NCI-H2107 treated with DMSO at 0.1 percent for 48 hours (cell line): ENCODE data around the gene PRPH2.
A peak's percentile ranks its signal among the peaks of the same experiment; 100 is the strongest.
"Not testable (repeated sequence)": the region's sequence is repeated elsewhere in the genome, so short reads cannot be mapped to it uniquely, and the experiment has no call there.

Experiments used
- DNase-seq: peaks from one replicate; lab custom pipeline; 2025; ENCODE audit not compliant: unreplicated experiment; lab: John Stamatoyannopoulos, UW

PRPH2 gene

DNA sequence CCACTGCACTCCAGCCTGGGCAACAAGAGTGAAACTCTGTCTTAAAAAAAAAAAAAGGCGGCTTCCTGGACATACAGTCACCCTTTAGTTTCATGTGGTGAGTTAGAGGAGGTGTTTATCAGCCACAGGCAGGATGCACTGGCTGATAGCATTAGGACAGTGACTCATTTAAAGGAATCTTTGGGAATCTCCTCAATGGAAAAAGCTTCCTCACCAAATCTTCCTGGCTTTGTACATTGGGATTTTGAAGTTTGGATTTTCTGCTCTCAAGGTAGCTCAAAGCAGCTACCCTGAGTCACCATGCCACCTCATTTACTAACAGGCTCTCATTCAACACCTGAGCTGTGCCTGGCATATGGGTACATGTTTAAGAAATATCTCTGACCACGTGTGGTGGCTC is 20.2 kb downstream of the PRPH2 start:
- DNase-seq: no peak

- DNase-seq: no peak
Measured at GRCh38 chr6:42698217-42698616, 24.2 kb downstream of the PRPH2 start.

DNA sequence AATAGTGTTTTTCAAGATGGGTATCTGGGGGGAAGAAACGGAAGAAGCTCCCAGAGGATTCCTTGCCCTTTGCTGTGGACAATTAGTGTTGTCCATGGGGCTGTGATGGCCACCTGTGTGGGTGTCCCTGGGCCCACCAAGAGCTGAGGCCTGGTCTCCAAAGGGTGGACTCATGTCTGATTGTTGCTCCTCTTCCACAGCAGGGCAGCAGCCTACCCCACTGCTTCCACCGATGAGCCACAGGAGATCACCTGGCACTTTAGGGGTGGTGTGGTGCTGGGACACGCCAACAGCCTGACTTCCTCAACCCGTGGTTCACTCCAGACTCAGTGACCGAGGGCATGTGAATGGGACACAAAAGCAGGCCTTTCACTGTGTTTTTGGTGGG is 25.1 kb downstream of the PRPH2 start:
- DNase-seq: no peak

DNA sequence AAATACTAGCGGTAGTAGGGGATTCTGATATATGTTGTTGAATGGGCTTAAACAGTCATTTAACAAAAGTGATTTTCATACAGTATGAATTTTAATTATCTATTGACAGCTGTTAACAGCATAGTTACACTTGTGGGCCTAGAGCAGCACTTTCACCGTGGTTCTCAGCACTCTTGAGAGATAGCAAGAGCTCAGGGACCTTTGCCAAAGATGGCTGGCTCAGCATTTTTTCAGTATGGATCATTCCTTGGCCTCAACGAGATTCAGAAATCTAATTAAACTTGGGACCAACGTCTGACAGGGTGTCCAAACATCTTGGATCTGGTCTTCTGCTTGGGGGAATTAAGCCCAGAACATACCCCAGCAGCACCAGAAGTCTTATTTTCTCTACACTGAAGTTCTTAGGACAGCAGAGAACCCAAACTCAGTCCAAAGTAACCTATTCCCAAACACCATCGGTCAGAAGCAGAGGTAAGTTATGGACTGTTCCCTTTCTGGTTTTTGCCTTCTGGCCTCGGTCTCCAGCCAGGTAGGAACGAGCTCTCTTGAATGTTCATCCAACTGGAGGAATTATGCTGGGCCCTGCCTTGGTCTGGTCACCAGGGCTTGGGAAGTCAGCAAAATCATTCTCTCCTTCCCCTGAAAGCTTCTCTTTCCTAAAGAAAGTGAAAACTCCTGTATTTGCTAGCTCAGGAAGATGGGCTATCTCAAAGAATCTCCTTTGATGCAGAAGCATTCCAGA is 25.7 kb downstream of the PRPH2 start:
- DNase-seq: no peak

DNA sequence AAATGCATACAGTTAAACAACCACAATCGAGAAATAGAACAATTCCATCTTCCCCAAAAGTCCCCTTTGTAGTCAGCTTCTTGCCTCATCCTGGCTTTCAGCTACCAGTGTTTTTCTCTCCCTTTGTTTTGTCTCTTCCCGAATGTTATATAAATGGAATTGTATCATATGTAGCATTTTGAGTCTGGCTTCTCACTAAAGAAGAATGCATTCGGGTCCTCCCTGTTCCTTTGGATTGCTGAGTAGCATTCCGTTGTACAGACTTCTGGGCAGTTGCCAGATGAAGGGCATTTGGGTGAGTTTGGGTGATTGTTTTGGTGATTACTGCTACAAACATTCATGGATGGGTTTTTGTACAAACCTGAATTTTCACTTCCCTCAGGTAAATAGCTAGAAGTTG is 27.8 kb downstream of the PRPH2 start:
- no peak for DNase-seq

DNA sequence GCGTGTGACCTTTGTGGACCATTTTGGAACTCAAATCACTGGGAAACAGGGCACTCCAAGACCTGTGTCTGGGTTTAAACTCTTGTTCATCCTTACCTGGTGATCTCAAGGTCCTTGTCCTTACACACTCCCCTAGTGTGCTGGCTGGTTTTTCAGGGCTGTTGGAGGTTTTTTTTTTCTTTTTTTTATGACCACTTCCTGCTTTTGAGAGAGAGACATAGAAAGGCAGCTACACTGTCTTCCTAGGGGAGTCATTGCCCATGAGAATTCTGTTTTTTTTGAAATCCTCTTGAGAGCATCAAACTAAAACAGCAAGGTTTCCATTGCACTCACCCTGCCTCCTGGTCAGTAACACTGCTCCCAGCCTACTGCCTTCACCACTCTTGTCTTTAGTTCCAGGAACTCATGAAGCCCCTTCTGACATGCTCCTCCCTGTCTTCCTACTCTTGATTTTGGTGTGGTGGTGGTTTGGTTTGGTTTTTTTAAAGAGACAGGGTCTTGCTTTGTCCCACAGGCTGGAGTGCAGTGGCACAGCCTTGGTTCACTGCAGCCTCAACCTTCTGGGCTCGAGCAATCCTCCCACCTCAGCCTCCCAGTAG is 28.6 kb downstream of the PRPH2 start:
- DNase-seq: no peak

- no peak for DNase-seq
Measured at GRCh38 chr6:42692137-42692911, 30.1 kb downstream of the PRPH2 start.

DNA sequence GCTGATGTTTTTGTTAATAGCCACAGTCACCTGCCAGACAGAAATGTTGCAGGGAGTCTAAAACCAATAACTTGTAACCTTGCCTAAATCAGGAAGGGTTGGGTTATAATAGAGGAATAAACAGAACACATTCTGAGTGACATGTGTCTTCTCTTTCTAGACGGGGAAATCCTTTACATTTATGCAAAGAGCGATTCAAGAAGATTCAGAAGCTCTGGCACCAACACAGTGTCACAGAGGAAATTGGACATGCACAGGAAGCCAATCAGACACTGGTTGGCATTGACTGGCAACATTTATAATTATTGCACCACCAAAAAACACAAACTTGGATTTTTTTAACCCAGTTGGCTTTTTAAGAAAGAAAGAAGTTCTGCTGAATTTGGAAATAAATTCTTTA is 31.5 kb downstream of the PRPH2 start:
- DNase-seq: no peak

DNA sequence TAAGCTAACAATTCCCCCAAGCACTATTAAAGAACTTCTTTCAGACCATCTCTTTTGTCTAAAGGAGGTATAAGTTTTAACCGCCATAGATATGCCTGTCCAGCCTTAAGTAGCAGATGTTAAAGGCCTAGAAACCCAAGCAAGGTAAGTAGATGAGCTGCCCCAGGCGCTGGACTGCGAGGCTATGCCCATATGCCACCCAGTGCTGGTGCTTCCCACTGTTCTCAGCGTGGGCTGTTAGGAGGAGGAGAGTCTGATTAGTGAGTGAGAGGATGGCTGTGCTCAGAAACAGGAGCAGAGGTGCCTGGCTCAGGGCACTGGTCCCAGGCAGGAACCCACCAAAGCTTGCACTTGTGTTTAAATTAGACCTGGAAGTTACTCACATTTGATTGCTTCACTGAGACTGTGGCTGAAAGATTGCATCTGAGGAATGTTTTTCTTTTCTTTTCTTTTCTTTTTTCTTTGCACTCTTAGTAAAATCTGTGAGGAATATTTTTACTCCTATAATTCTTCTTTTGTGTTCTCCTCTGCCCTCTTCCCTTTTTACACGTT is 32.2 kb downstream of the PRPH2 start:
- DNase-seq: no peak

DNA sequence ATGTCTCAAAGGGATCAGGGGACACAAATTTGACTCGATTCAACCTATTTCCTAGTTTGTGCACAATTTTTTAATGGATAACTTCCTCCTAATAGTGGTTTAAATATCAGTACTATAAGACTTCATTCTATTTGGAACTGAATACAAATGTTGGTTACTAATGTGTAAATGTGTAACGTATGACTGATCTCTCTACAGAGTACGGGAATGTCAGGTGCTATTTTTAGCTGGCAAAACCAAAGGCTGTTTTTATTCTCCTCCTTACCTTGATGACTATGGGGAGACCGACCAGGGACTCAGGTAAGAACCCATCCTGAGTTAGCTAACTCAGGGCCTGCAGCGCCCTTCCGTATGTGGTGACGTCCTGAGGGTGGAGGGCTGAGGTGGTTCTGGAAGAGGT is 33.0 kb downstream of the PRPH2 start:
- DNase-seq: no peak

DNA sequence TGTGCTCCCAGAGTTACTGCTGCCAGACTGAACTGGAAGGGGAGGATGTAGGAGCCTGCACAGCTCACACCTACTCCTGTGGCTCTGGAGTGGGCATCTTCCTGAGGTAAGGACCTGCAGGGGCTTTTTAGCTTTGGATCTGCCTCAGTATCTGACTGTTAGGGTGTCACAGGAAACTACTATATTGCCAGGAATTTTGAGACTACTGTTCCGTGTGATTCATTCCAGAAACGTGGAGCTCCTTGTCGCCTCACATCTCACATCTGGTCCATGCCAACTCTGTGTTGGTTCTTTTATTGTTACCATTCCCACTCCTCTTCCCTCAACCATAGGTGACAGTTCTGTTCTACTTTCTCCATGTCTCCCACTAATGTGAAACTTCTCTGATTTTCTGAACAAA is 34.1 kb downstream of the PRPH2 start:
- DNase-seq: no peak

DNA sequence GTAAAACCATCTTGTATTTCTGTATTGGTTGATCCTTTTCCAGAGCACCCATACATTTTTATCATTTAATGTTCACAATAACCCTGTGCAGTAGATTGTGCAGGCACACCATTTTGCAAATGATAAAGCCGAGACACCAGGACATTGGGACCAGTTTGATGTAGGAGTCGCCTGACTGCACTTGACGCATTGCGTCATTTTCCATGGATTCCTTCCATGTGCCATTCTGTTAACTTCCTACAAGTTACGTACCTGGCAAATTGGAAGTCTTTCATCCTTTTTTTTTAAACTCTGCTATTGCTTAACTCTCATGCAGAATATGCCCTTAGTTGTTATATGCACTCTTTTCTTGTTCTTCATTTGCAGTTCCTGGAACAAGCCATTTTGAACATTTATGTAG is 43.0 kb downstream of the PRPH2 start:
- DNase-seq: no peak

DNA sequence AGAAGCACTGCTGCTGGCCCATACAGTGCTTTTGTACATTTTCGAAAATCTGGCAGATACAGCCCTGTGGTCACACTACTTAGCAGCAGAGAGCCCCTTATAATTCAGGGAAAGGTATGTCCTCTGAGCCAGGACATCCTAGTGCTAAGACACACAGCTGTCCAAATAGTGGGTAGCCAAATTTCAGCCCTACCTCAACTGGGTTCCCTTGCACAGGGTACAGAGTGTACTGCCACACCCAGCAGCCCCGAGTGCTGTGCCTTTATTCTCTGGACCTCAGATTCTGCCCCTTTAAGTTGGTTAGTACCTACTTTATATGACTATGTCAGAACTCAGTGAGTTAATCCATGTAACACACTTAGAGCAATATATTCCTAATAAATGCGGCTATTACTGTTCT is 47.6 kb downstream of the PRPH2 start:
- no peak for DNase-seq

- DNase-seq: not testable (repeated sequence)
Measured at GRCh38 chr6:42674368-42674767, 48.0 kb downstream of the PRPH2 start.

GRCh38 chr6:42664718-42665117 is 57.7 kb downstream of the PRPH2 start:
- no peak for DNase-seq

DNA sequence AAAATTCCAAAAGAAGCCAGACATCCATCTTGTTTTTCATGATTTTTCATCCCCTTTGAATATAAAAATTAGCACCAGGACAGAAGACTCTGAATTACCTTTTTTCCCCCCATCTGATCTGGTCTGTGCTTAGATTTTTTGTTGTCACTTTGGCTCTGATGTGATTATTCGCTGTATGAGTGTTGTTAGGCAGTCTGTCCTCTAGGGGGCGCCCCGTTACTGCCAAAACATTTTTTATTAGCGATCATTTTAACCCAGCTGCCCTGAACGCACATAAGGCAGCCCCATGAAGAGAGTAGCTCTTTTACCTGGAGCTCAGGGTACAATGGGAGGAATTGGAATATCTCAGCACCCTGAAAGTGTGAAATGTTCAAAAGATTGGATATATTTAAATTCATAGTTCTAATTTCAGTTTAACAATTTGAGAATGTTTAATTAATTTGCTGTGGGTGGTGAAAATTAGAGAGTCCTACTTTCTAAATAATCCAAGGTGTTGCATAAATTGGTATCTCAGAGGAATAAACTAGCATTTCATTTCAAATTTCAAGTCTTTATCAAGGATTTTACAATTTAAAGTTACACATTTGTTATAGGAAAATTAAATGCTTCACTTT is 60.8 kb downstream of the PRPH2 start:
- peak; percentile 54 for DNase-seq

DNA sequence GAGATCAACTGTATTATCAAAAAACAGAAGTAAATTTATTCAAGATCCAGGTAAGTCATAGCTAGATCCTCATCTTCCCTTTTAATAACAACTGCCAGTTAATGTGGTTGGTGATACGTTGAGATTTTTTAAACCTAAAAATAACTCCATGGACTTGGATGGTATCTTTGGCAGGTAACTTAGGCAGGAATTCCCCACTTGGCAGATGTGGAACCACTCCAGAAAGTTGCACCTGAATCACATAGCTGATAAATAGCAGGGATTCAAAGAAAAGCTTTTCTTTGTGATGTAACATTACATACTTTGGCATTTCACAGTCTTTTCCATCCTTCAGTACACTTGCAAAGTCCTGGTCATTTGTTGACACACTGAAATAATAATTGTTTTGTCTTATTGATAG is 62.6 kb downstream of the PRPH2 start:
- DNase-seq: no peak

DNA sequence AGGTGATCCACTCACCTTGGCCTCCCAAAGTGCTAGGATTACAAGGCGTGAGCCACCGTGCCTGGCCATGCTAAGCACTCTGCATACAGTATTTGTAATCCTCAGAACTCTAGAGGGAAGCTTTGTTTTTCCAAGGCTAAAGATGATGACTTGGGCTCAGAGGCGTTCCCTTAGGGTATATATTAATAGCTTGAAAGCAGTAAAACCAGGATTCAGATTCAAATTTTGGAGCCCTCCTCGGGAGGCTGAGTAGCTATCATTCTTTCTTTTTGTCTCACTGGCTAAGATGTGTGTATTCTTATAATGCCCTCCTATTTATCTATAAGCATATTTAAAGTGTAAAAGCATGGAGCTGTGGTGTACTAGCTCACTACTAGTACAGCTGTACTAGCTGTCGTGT is 68.5 kb downstream of the PRPH2 start:
- no peak for DNase-seq

DNA sequence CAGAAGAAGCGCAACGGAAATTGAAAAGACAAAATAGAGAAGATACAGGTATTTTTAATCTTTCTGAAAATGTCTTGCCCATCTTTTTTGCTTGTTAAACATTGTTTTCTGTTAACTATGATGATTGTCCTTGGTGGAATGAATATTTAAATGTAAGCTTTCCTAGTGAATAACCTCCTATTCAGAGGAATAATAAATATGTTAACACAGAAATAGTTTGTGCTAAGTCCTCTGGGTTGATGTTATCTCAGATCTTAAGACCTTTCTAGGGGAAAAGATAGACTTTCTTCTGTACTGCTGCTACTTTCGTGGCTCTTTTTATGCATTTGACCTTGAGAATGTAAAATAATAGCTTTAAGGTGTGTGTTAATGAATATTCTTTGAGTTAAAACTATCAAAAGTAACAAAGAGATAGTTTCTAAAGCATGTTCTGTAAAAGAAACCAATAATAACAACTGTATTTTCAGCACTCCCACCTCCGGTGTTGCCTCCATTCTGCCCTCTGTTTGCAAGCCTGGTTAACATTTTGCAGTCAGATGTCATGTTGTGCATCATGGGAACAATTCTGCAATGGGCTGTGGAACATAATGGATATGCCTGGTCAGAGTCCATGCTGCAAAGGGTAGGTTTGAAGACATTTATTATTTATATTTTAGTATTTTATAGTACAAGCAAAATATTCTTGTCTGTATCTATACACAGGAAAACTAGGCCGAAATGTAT is 70.2 kb downstream of the PRPH2 start:
- DNase-seq: no peak
